SK-N-SH treated with all-trans-retinoic acid at 6 μM for 48 hours (cell line): Measurements from ENCODE around the gene AP2A2.

Source experiments
- ATAC-seq: fragments of 200-7000 bp; cut with Tn5 transposase; 3 replicates; pipeline ENCODE4 v1.9.1; 2020; ENCODE audit warnings: mild to moderate bottlenecking, moderate library complexity
- BACH2 ChIP-seq: fragments of 250-450 bp; sonication (Bioruptor Pico); IDR thresholded peaks from 2 replicates; pipeline ENCODE4 v1.9.0; 2021; ENCODE audit warnings: mild to moderate bottlenecking, borderline replicate concordance
- CREB5 ChIP-seq: fragments of 250-450 bp; sonication (Bioruptor Pico); IDR thresholded peaks from 2 replicates; pipeline ENCODE4 v1.5.1; 2020; ENCODE audit warnings: low read depth, mild to moderate bottlenecking, moderate library complexity
- CSDC2 ChIP-seq: fragments of 250-450 bp; sonication (Bioruptor Pico); IDR thresholded peaks from 2 replicates; pipeline ENCODE4 v1.5.0; 2020; ENCODE audit warnings: mild to moderate bottlenecking, moderate library complexity
- CSRNP3 ChIP-seq: fragments of 250-450 bp; sonication (Bioruptor Pico); IDR thresholded peaks from 2 replicates; pipeline ENCODE4 v1.5.1; 2021; ENCODE audit warnings: mild to moderate bottlenecking, moderate library complexity
- ESRRG ChIP-seq: fragments of 250-450 bp; sonication (Bioruptor Pico); IDR thresholded peaks from 2 replicates; pipeline ENCODE4 v1.6.1; 2021; ENCODE audit warnings: mild to moderate bottlenecking
- OSR1 ChIP-seq: fragments of 250-450 bp; sonication (Bioruptor Pico); IDR thresholded peaks from 2 replicates; pipeline ENCODE4 v1.8.0; 2022; ENCODE audit warnings: moderate library complexity, mild to moderate bottlenecking, inconsistent platforms
- PPARA ChIP-seq: fragments of 250-450 bp; sonication (Bioruptor Pico); IDR thresholded peaks from 2 replicates; pipeline ENCODE4 v1.5.0; 2020; ENCODE audit warnings: mild to moderate bottlenecking, borderline replicate concordance
- RARB ChIP-seq: fragments of 250-450 bp; sonication (Bioruptor Pico); IDR thresholded peaks from 2 replicates; pipeline ENCODE4 v1.8.0; 2021; ENCODE audit warnings: mild to moderate bottlenecking, moderate library complexity
- SNAI2 ChIP-seq: fragments of 250-450 bp; sonication (Bioruptor Pico); IDR thresholded peaks from 2 replicates; pipeline ENCODE4 v1.5.0; 2020; ENCODE audit warnings: mild to moderate bottlenecking, moderate library complexity
- TCF4 ChIP-seq: fragments of 250-450 bp; sonication (Bioruptor Pico); IDR thresholded peaks from 2 replicates; pipeline ENCODE4 v1.8.0; 2021; ENCODE audit warnings: mild to moderate bottlenecking, moderate library complexity, borderline replicate concordance
- TOX ChIP-seq: fragments of 250-450 bp; sonication (Bioruptor Pico); IDR thresholded peaks from 2 replicates; pipeline ENCODE4 v1.8.0; 2021; ENCODE audit warnings: mild to moderate bottlenecking, moderate library complexity, borderline replicate concordance
- TSHZ2 ChIP-seq: fragments of 250-450 bp; sonication (Bioruptor Pico); IDR thresholded peaks from 2 replicates; pipeline ENCODE4 v1.5.0; 2020; ENCODE audit warnings: mild to moderate bottlenecking, moderate library complexity
- ZC3H10 ChIP-seq: fragments of 250-450 bp; sonication (Bioruptor Pico); IDR thresholded peaks from 2 replicates; pipeline ENCODE4 v1.5.1; 2021; ENCODE audit warnings: mild to moderate bottlenecking, moderate library complexity
- ZFP3 ChIP-seq: fragments of 250-450 bp; sonication (Bioruptor Pico); IDR thresholded peaks from 2 replicates; pipeline ENCODE4 v1.5.0; 2020; ENCODE audit warnings: mild to moderate bottlenecking, moderate library complexity
- ZFP30 ChIP-seq: fragments of 450-650 bp; formaldehyde crosslinking; IDR thresholded peaks from 2 replicates; pipeline ENCODE4 v1.5.0; 2022; ENCODE audit warnings: mild to moderate bottlenecking, moderate library complexity
- ZNF565 ChIP-seq: fragments of 450-650 bp; formaldehyde crosslinking; conservative IDR thresholded peaks from 2 replicates; pipeline ENCODE4 v1.5.0; 2020; ENCODE audit warnings: low read depth, mild to moderate bottlenecking, moderate library complexity
- ZNF8 ChIP-seq: fragments of 450-650 bp; formaldehyde crosslinking; IDR thresholded peaks from 2 replicates; pipeline ENCODE4 v1.5.0; 2020; ENCODE audit warnings: mild to moderate bottlenecking, moderate library complexity
- TF ChIP-seq, protein P1 (sequence below): fragments of 250-450 bp; sonication (Bioruptor Pico); IDR thresholded peaks from 2 replicates; pipeline ENCODE4 v1.8.0; 2020; ENCODE audit warnings: mild to moderate bottlenecking, moderate library complexity, borderline replicate concordance
- TF ChIP-seq, protein P2 (sequence below): fragments of 250-450 bp; sonication (Bioruptor Pico); IDR thresholded peaks from 2 replicates; pipeline ENCODE4 v1.8.0; 2021; ENCODE audit warnings: low read depth, mild to moderate bottlenecking, moderate library complexity, borderline replicate concordance

AP2A2 gene

DNA sequence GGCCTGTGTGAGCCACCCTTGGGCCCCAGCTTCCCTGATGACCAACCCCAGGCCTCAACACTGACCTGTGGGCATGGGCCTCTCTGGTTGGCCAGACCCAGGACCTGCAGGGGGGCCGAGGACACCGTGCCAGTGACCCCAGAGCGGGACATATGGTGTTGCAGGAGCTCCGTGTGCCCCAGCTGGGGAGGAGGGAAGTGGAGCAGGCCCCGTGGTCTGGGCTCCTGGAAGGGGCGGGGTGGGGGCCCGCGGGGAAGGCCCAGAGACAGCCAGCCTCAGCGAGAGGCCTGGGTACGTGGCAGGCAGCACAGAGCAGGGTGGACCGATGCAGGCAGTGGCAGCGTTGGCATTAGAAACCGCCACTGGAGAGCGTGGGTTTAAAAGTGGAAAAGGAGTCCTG, 88.6 kb downstream of the AP2A2 start (continued):
- TF ChIP-seq CREB5 (CRISPR knock-in tag) = no peak
- no peak for TF ChIP-seq BACH2 (CRISPR knock-in tag)
- no peak for TF ChIP-seq RARB (CRISPR knock-in tag)
- no peak for TF ChIP-seq TOX (CRISPR knock-in tag)
- TF ChIP-seq PPARA = no peak
- no peak for TF ChIP-seq TSHZ2 (CRISPR knock-in tag)

- TF ChIP-seq SNAI2 (CRISPR knock-in tag) (no peak), OSR1 (CRISPR knock-in tag) (no peak), CSDC2 (CRISPR knock-in tag) (no peak), ZNF565 (no peak), CSRNP3 (CRISPR knock-in tag) (no peak), PPARA (no peak), ESRRG (CRISPR knock-in tag) (no peak), TCF4 (CRISPR knock-in tag) (no peak), ZFP30 (CRISPR knock-in tag) (no peak), ZC3H10 (CRISPR knock-in tag) (no peak), CREB5 (CRISPR knock-in tag) (no peak), TSHZ2 (CRISPR knock-in tag) (no peak)
- TF ChIP-seq, protein P1, sequence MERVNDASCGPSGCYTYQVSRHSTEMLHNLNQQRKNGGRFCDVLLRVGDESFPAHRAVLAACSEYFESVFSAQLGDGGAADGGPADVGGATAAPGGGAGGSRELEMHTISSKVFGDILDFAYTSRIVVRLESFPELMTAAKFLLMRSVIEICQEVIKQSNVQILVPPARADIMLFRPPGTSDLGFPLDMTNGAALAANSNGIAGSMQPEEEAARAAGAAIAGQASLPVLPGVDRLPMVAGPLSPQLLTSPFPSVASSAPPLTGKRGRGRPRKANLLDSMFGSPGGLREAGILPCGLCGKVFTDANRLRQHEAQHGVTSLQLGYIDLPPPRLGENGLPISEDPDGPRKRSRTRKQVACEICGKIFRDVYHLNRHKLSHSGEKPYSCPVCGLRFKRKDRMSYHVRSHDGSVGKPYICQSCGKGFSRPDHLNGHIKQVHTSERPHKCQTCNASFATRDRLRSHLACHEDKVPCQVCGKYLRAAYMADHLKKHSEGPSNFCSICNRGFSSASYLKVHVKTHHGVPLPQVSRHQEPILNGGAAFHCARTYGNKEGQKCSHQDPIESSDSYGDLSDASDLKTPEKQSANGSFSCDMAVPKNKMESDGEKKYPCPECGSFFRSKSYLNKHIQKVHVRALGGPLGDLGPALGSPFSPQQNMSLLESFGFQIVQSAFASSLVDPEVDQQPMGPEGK (CRISPR knock-in tag) = no peak
- ATAC-seq = no peak
Measured at GRCh38 chr11:1015064-1015463, 89.4 kb downstream of the AP2A2 start.

- no peak for ATAC-seq
- TF ChIP-seq ZNF8 (CRISPR knock-in tag) (no peak), CREB5 (CRISPR knock-in tag) (no peak), ZFP30 (CRISPR knock-in tag) (no peak), PPARA (no peak), CSRNP3 (CRISPR knock-in tag) (no peak), TOX (CRISPR knock-in tag) (no peak), TCF4 (CRISPR knock-in tag) (no peak), ZNF565 (no peak), SNAI2 (CRISPR knock-in tag) (no peak), ESRRG (CRISPR knock-in tag) (no peak), CSDC2 (CRISPR knock-in tag) (no peak), ZFP3 (CRISPR knock-in tag) (no peak)
- TF ChIP-seq, protein P2, sequence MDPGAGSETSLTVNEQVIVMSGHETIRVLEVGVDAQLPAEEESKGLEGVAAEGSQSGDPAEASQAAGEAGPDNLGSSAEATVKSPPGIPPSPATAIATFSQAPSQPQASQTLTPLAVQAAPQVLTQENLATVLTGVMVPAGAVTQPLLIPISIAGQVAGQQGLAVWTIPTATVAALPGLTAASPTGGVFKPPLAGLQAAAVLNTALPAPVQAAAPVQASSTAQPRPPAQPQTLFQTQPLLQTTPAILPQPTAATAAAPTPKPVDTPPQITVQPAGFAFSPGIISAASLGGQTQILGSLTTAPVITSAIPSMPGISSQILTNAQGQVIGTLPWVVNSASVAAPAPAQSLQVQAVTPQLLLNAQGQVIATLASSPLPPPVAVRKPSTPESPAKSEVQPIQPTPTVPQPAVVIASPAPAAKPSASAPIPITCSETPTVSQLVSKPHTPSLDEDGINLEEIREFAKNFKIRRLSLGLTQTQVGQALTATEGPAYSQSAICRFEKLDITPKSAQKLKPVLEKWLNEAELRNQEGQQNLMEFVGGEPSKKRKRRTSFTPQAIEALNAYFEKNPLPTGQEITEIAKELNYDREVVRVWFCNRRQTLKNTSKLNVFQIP (CRISPR knock-in tag) = no peak
Measured at GRCh38 chr11:1015826-1016545, 90.3 kb downstream of the AP2A2 start.
